ENCODE measurements around the gene MCU. TPM values are rescaled to one million over a fixed set of nuclear protein-coding genes. Genes with fewer than 3 reads are reported as not detected.

Gene MCU
- total RNA-seq, 1 donor from 2014 or later: 27.2 TPM

DNA sequence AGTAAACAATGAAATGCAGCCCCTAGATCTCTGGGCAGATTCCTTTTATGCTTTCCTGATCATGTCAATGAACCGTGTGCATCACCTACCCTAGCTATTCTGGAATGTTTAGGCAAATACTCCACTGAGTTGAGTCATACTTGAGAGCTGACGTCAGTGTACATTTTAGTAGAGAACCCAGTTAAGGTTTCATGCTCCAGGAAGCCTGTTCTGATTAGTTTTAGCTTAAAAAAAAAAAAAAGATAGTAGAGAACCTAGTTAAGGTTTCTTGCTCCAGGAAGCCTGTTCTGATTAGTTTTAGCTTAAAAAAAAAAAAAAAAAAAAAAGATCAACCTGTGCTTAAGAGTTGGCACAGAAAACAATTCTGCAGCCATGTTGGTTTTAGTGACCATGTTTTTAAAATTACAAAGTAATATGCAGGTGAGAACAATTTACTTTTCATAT, 3.7 kb upstream of the MCU start:
- TF ChIP-seq, protein P1, sequence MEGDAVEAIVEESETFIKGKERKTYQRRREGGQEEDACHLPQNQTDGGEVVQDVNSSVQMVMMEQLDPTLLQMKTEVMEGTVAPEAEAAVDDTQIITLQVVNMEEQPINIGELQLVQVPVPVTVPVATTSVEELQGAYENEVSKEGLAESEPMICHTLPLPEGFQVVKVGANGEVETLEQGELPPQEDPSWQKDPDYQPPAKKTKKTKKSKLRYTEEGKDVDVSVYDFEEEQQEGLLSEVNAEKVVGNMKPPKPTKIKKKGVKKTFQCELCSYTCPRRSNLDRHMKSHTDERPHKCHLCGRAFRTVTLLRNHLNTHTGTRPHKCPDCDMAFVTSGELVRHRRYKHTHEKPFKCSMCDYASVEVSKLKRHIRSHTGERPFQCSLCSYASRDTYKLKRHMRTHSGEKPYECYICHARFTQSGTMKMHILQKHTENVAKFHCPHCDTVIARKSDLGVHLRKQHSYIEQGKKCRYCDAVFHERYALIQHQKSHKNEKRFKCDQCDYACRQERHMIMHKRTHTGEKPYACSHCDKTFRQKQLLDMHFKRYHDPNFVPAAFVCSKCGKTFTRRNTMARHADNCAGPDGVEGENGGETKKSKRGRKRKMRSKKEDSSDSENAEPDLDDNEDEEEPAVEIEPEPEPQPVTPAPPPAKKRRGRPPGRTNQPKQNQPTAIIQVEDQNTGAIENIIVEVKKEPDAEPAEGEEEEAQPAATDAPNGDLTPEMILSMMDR (conservative IDR thresholded peaks at IDR 0.05; ENCODE audit: low read depth, low read length): no peak
- H3K4me3 ChIP-seq (ENCODE audit: low read depth, low read length): no peak overlapping the region
- DNase-seq (ENCODE audit: low read depth): peak; percentile 97

DNA sequence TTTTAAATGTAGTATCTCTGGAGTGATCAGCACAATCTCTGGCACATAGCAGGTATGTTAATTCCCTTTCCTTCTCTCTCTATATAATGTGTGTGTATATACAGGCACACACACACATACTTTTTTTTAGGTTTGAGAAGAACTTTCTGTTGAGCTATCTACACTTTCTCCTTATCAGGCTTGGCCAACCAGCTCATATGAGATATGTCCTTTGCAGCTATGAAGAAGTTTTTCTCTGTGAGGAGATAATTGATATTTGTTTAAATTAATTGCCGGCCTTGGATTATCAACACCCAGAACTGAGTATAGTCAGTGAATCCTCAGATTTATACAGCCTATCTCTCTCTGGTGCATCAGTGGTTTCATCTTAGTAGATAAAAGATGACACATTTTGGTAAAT, 2.3 kb upstream of the MCU start:
- DNase-seq (ENCODE audit: low read depth): no peak
- no peak overlapping the region for H3K4me3 ChIP-seq (ENCODE audit: low read depth, low read length)
- TF ChIP-seq, protein P1 (conservative IDR thresholded peaks at IDR 0.05; ENCODE audit: low read depth, low read length): no peak

DNA sequence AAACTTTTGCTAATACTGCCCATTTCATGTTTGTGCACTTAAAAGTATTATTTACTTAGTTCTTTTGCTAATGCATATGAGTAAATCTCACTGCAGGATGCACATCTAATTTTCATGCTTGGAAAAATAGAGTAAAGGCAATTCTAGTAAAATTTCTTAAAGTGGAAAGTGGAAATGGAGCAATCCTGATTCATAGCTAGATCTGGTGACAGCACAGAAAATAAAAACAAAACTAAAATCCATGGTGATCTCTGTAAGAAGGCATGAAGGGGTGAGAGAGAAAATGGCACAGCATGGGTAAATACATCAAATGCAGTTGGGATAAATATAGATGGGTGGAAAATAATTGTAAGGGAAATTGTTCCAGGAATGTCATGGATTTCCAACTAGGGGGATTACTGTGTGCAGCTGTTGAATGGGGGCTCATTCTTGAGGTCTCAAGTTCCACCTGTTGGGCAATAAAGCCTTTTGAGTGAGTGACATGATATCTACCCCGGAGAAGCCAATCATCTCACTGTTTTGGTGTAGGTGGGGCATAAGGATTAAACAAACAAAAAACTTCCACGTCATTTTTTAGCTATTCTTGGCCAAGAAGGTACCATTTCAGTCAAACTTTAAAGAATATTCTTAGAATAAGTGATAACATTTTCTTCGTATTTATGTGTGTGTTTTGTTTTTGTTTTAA, 1.7 kb upstream of the MCU start:
- H3K4me3 ChIP-seq (ENCODE audit: low read depth, low read length): no peak overlapping the region
- TF ChIP-seq, protein P1 (conservative IDR thresholded peaks at IDR 0.05; ENCODE audit: low read depth, low read length): no peak
- DNase-seq (ENCODE audit: low read depth): no peak

DNA sequence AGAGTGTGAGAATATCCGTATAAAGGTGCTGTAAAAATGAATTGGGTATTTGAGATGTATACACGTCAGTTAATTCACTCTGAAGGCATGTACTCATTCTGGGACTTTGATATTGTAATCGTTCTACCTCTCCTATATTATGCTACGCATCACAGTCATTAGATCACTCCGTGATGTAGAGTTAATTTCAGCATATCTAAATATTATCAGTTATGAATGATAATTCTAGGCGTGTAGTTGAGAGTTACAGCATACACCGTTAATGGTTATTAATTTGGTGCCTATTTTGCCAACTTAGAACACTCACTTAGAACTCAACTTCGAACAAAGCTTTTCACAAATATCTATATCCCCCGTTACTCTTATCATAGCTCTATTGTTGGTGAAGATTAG, 477 bp upstream of the MCU start:
- TF ChIP-seq, protein P1 (conservative IDR thresholded peaks at IDR 0.05; ENCODE audit: low read depth, low read length): no peak
- no peak for DNase-seq (ENCODE audit: low read depth)
- peak overlapping the region; percentile 66 for H3K4me3 ChIP-seq (ENCODE audit: low read depth, low read length)

DNA sequence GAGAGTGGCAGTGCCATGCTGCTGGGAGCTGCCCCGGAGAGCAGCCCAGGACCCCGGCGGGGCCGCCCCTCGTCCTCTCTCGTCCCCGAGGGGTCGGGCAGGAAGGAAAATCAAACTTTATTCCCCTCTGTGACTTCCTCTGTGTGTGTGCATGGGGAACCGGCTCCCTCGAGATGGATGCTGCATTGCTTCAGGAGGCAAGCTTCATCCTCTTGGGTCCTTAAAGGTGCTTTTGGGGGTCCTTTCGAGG, 726 bp downstream of the MCU start:
- no peak for DNase-seq (ENCODE audit: low read depth)
- H3K4me3 ChIP-seq (ENCODE audit: low read depth, low read length): peak overlapping the region; percentile 66
- TF ChIP-seq, protein P1 (conservative IDR thresholded peaks at IDR 0.05; ENCODE audit: low read depth, low read length): no peak

DNA sequence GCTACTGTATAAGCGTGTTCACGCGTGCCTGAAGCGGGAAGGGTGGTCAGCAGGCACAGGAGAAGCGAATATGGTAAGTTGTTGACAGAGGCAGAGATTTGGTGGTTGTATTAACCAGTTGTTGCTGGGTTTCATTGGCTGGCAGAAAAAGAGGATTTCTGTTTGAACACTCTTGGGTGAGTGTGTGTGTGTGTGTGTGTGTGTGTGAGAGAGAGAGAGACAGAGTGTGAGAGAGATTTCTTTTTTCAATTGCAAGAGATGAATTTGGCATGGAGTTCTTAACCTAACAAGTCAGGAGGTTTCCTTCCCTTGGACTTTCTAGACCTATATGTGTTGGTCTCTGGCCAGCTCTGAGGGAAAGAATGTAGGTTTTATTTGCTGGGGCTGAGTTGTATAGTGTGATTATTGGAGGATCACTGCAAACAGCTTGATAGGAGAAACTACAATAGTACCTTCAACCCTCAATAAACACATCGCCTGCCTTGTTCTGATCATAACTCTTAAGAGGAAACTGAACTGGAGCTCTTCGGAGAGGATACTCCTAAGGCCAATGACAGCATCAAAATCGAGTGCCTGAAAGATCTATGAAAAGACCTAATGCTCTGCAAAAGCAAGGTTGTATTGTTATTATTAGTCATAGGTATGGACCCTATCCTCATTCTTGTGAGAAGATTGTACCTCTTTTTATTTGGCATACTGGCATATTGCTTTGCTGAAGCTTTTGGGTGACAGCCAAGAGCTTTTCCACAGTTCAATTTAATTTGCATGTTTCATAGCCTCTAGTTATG, 1.2 kb downstream of the MCU start:
- H3K4me3 ChIP-seq (ENCODE audit: low read depth, low read length): peak overlapping the region; percentile 66
- no peak for DNase-seq (ENCODE audit: low read depth)
- TF ChIP-seq, protein P1 (conservative IDR thresholded peaks at IDR 0.05; ENCODE audit: low read depth, low read length): no peak
